HPDE6-E6E7 (cell line): ENCODE measurements around the gene CPLX1.

ENCODE experiments used
- DNase-seq: peaks from one replicate; pipeline ENCODE4 v3.0.0; 2011; ENCODE audit warnings: missing footprints; ENCODE audit errors: extremely low spot score

CPLX1 gene

GRCh38 chr4:855880-856224 is 29.9 kb upstream of the CPLX1 start:
- no peak for DNase-seq

DNA sequence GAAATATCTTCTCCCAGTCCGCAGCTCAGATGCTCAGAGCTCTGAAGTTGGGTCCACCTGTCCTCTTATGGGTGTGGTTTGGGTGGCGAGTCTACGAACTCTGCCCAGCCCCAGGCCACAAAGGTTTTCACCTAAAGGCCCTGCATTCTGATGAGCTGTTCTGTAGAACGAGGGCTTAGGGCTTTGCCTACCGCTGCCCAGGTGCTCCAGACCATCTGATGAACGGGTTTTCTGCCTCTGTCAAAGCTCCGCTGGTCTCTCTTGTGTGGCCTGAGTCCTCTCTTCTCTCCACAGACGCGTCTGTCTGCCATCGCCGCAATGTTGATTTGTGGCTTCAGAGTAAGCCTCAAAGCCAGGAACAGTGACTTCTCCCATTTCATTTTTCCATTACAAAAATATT is 28.4 kb upstream of the CPLX1 start:
- no peak for DNase-seq

GRCh38 chr4:853416-853781 is 27.5 kb upstream of the CPLX1 start:
- no peak for DNase-seq

- DNase-seq, result no peak
Measured at GRCh38 chr4:851701-852430, 25.9 kb upstream of the CPLX1 start.

DNA sequence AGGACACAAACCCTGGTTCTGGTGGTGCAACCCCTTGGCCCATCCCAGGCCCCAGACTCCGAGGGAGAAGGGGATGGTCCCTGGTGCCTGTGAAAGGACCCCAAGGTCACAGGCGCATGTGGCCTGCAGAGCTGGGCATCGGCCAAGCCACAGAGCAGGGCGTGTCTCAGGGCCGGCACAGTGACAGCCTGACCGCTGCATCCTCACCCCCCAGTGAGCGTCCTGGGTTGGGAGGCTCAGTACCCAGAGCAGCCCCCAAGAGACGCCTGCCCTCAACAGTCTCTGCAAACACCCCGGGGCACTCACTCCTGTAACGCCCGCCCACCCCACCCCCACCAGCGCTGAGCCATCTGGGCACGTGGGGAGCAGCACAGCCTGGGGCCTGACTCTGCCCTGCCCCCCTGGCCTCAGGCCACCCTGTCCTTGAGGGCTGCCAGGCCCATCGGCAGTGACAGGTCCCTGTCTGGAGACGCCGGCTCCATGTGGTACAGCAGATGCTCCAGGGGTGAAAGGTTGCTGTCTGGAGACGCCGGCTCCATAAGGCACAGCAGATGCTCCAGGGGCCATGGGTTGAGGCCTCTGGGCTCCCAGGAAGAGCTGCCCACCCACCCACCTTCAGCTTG is 24.5 kb upstream of the CPLX1 start:
- DNase-seq, result no peak

DNA sequence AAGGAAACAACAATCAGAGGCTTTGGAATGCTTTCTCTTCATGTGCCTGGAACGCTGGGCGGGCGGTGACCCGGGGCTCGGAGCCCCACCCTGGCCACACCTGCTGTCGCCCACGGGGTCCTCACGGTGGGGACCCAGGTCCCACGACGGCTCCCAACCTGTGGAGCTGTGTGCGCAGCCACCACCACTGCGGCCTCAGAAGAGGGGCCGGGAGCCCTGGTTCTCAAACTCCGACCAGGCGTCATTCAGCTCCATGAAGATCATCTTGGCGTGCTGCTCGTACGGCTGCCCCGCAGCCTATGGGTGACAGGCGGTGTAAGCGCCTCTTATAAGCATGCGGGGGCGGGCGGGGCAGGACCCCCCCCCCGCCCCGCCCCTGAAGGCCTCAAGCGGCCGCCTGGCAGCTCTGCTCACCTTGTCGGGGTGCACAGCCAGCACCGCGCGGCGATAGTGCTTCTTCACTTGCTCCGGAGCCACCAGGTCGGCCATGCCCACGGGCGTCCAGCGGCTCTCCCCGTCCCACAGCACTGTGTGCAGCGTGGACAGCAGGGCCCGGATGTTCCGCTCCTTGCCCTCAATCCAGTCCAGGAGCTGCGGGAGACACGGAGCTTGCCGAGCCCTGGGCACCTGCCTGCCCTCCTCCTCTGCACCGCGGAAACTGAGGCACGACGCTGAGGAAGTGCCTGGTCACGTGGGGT is 23.7 kb upstream of the CPLX1 start:
- no peak for DNase-seq

DNA sequence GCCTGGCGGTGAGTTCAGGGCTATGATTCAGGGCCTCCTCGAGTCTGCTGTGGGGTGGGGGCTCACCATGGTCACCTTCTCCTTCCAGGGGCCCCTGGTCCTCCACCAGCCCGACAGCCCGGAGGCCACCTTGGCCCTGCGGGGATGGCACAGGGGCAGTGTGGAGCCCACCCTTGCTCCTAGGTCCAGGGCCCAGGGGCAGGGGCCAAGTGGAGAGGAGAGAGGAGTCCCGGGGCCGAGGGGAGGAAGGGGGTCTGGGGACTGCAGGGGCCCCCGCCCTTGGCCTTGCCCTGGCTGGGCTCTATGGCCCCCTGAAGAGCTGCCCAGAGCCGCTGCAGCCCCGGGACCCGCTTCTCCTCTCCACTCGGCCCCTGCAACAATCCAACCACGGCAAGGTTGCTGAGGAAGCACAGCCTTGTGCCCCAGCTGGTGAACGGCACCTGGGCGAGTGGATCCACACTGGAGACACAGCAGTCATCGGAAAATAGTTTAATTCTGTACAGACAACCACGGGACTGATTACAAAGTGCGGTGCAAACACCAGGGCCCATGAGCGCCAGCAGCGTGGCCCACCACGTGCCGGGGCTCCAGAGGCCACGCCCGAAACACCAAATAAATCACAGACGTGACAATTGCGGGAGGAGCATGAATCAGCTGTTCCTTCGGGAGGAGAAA is 23.0 kb upstream of the CPLX1 start:
- no peak for DNase-seq

- no peak for DNase-seq
Measured at GRCh38 chr4:848307-848691, 22.4 kb upstream of the CPLX1 start.

- DNase-seq, result no peak
Measured at GRCh38 chr4:845836-846251, 19.9 kb upstream of the CPLX1 start.

- no peak for DNase-seq
Measured at GRCh38 chr4:845233-845835, 19.4 kb upstream of the CPLX1 start.

DNA sequence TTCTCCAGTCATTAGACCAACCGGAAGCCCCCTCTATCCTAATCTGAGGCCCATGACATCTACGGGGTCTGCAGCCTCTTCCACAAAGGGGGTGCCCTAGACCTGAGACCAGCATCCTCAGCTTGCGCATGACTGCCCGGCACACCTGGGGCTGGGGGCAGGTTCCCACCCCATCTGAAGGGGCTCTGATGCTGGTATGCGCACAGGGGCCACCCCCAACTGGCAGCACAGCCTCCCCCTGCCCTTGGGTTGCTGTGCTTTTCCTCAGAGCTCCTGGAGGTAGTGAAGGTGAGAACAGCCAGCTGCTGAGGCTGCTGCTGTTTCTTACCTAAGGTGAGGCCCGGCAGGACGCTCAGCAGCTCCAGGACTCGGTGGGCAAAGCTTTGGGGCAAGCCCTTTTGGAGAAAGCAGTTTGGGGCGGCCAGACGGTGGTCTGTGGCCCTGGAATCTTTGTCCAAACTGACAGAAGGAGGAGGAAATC is 18.9 kb upstream of the CPLX1 start:
- DNase-seq, result no peak

DNA sequence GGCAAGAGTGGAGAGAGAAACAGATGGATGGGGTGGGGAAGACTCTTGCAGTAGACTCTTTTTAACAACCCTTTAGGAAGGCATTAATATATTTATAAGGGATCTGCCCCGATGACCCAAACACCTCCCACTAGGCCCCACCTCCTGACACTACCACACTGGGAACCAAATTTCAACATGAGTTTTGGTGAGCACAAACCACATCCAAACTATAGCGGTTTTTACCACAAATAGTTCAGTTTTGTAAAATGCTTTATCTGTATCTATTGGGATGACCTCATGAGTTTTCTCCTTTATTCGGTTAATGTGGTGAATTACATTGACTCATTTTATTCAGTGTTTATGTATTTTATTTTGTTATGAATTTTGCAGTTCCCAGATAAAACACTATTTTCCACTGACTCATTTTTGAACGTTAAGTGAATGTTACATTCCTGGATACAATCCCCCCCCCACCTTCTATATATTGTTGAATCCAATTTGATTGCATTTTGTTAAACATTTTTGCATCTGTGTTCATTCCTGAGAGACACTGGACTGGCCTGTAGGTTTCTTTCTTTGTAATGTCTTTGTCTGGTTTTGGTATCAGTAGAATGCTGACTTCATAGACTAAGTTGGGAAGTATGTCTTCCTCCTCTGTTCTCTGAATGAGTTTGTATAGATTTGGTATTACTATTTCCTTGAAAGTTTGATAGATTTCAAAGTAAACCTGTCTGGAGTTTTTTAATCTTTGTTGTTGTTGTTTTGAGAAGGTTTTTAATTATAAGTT is 13.9 kb upstream of the CPLX1 start:
- no peak for DNase-seq

- DNase-seq, result no peak
Measured at GRCh38 chr4:837772-838171, 11.8 kb upstream of the CPLX1 start.

GRCh38 chr4:836750-837301 is 10.9 kb upstream of the CPLX1 start:
- DNase-seq, result no peak

GRCh38 chr4:836003-836511 is 10.1 kb upstream of the CPLX1 start:
- no peak for DNase-seq

DNA sequence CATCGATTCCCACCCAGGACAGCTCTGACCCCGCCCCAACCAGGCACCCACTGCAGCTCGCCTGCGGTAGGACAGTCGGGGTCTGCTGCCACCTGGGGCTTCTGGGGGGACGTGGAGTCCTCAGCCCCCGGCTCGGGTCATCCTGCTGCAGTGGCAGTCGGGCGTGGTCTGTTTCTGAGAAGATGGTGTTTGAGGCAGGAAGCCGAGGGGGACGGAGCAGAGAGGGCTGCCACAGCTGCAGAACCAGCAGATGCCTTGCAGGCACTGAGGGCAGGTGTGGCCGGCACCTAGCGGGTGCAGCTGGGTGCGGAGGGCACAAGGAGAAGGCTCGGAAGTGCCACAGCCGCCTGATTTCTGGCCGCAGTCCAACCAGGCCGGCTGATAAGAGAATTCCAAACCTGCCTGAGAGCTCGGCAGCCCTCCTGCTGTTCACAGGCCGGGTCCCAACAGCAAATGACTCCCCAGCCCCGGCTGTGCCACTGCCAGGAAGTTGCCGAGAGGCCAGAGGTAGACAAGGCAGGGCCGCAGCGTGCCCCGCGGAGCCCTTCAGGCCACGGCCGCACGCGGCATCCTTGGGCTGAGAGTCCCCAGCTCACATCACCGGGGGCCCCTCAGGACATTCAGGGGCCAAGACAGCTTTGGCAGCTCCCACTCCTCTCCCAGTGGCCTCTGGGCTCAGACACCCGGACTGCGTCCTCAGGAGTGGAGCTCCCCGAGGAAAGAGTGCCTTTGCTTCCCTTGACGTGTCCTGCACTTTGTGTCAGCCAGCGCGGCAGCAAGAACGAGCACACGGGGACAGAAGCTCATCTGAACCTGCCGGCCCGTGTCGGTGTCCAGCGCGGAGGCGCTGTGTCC is 9.4 kb upstream of the CPLX1 start:
- DNase-seq, result no peak

GRCh38 chr4:834368-835147 is 8.6 kb upstream of the CPLX1 start:
- DNase-seq, result no peak

DNA sequence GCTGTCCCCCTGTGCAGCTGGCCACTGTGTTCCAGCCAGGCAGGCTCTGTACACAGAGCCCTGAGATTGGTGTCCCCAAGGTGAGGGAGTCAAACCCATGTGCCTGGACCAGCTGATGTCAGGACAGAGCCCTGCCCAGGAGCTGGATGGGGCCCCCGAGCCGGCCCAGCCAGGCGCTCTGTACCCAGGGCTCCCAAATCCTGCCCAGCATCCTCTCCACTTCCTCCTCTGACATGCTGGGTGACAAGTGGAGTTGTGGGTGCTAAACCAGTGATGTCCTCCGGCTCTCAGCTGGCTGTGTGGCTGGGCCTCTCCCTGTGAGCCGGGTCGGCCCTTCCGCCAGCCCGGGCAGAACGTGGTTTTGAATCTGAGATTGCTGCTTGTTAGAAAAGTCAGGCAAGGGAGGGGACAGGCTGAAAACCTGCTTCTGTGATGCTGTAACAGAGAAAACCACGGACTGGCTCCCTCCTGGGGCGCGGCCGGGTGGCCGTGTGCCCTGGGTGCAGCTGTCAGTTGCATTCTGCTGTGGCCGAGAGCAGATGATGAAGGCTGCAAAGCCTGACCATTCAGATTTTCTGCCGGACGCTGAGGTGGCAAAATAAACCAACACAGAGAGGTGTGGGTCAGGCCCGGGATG is 7.9 kb upstream of the CPLX1 start:
- DNase-seq, result no peak

DNA sequence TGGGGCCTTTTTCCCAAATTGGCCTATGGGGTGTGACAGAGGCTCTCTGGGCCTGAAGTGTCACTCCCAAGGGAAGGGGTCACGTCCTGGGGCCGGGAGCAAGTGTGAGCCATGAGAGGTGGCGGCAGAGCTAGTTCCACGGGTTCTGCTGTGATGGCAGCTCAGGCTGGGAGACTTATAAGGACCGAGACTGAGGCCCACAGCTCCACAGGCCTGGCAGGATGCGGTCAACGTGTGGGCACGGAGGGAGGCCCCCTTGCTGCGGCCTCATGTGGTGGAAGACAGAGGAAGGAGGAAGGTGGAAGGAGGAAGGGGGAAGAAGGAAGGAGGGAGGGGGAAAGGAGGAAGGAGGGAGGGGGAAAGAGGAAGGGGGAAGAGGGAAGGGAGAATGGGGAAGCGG is 7.2 kb upstream of the CPLX1 start:
- DNase-seq, result no peak
